DND-41 (cell line): Measurements from ENCODE around the gene HLA-DOA.

Source experiments
- ATAC-seq: fragments of 200-7000 bp; cut with Tn5 transposase; 3 replicates; pipeline ENCODE4 v1.9.1; 2021; ENCODE audit warnings: low read depth; ENCODE audit not compliant: insufficient read depth
- DNase-seq: peaks from one replicate; pipeline ENCODE4 v3.0.0-alpha.2; 2020
- H2AFZ ChIP-seq: 2 replicates; pipeline ENCODE4 v1.6.0; 2012; ENCODE audit warnings: low read depth, low read length
- H3K27ac ChIP-seq: 2 replicates; pipeline ENCODE4 v1.5.1; 2012; ENCODE audit warnings: low read length, inconsistent platforms
- H3K27me3 ChIP-seq: fragments of 200-600 bp; sonication (generic); 2 replicates; pipeline ENCODE4 v1.6.0; 2012; ENCODE audit warnings: low read length, mild to moderate bottlenecking, inconsistent platforms; ENCODE audit not compliant: insufficient read depth, poor library complexity
- H3K36me3 ChIP-seq: 2 replicates; pipeline ENCODE4 v1.5.1; 2012; ENCODE audit warnings: low read length, inconsistent platforms; ENCODE audit not compliant: insufficient read depth
- H3K4me1 ChIP-seq: 2 replicates; pipeline ENCODE4 v1.5.1; 2012; ENCODE audit warnings: mild to moderate bottlenecking, low read length; ENCODE audit not compliant: insufficient read depth
- H3K4me2 ChIP-seq: 2 replicates; pipeline ENCODE4 v1.6.0; 2012; ENCODE audit warnings: mild to moderate bottlenecking, moderate library complexity, low read length, inconsistent platforms; ENCODE audit not compliant: insufficient read depth
- H3K4me3 ChIP-seq, 2 experiments: fragments of 200-600 bp in 1 of 2; shearing (Covaris generic) in 1 of 2; 2 replicates each; pipeline ENCODE4 v1.5.1; 2012 to 2016; ENCODE audit warnings: inconsistent platforms in 2 of 2, low read length in 2 of 2, mild to moderate bottlenecking in 2 of 2, low read depth in 1 of 2, moderate library complexity in 1 of 2
- H3K79me2 ChIP-seq: 2 replicates; pipeline ENCODE4 v1.6.0; 2012; ENCODE audit warnings: low read length, inconsistent platforms; ENCODE audit not compliant: insufficient read depth
- H3K9ac ChIP-seq: 2 replicates; pipeline ENCODE4 v1.6.0; 2012; ENCODE audit warnings: low read depth, mild to moderate bottlenecking, inconsistent platforms, low read length, moderate library complexity
- H3K9me3 ChIP-seq: 2 replicates; pipeline ENCODE4 v1.5.1; 2012; ENCODE audit warnings: low read length, moderate library complexity, mild to moderate bottlenecking, inconsistent platforms; ENCODE audit not compliant: insufficient read depth, severe bottlenecking
- H4K20me1 ChIP-seq: 2 replicates; pipeline ENCODE4 v1.6.0; 2012; ENCODE audit warnings: low read length; ENCODE audit not compliant: insufficient read depth
- CTCF ChIP-seq: IDR thresholded peaks from 2 replicates; pipeline ENCODE4 v1.5.1; 2012; ENCODE audit warnings: borderline replicate concordance, low read length, moderate library complexity, mild to moderate bottlenecking; ENCODE audit not compliant: poor library complexity, severe bottlenecking; ENCODE audit errors: extremely low read depth
- EZH2 ChIP-seq: IDR thresholded peaks from 3 replicates; pipeline ENCODE4 v1.6.1; 2012; ENCODE audit warnings: borderline replicate concordance, low read depth, mild to moderate bottlenecking, moderate library complexity, low read length, inconsistent platforms; ENCODE audit not compliant: severe bottlenecking

HLA-DOA gene

GRCh38 chr6:33010356-33010755 lies 965 bp upstream of the HLA-DOA start:
- ATAC-seq (no peak), DNase-seq (no peak)
- H3K27me3 ChIP-seq = peaks cover 27% of the 10 kb centered on the region
- no peaks in the 10 kb centered on the region for H4K20me1 ChIP-seq
- no peaks in the 10 kb centered on the region for H3K9me3 ChIP-seq
- no peak overlapping the region for H3K4me2 ChIP-seq
- no peak overlapping the region for H2AFZ ChIP-seq
- H3K36me3 ChIP-seq = no peaks in the 10 kb centered on the region
- no peak overlapping the region for H3K4me3 ChIP-seq
- no peaks in the 10 kb centered on the region for H3K4me1 ChIP-seq
- H3K79me2 ChIP-seq = no peaks in the 10 kb centered on the region
- TF ChIP-seq EZH2 (no peak), CTCF (no peak)
- no peak overlapping the region for H3K27ac ChIP-seq
- no peak overlapping the region for H3K9ac ChIP-seq

- H3K27me3 ChIP-seq = peaks cover 29% of the 10 kb centered on the region
- H3K4me1 ChIP-seq = no peaks in the 10 kb centered on the region
- no peak for ATAC-seq
- H2AFZ ChIP-seq = no peak overlapping the region
- H3K36me3 ChIP-seq = no peaks in the 10 kb centered on the region
- no peak for TF ChIP-seq CTCF
- no peak for TF ChIP-seq EZH2
- no peak overlapping the region for H3K27ac ChIP-seq
- H4K20me1 ChIP-seq = no peaks in the 10 kb centered on the region
- H3K4me3 ChIP-seq = no peak overlapping the region
- no peaks in the 10 kb centered on the region for H3K9me3 ChIP-seq
- no peak overlapping the region for H3K9ac ChIP-seq
- H3K4me2 ChIP-seq = no peak overlapping the region
- DNase-seq = no peak
- no peaks in the 10 kb centered on the region for H3K79me2 ChIP-seq
Observed at GRCh38 chr6:33007831-33008400, 1.5 kb downstream of the HLA-DOA start.

- H3K27me3 ChIP-seq = peaks cover 44% of the 10 kb centered on the region
- DNase-seq (no peak), ATAC-seq (no peak)
- H3K36me3 ChIP-seq = no peaks in the 10 kb centered on the region
- no peak overlapping the region for H3K4me3 ChIP-seq
- no peak overlapping the region for H3K4me2 ChIP-seq
- H2AFZ ChIP-seq = no peak overlapping the region
- TF ChIP-seq CTCF (no peak), EZH2 (no peak)
- H3K9ac ChIP-seq = no peak overlapping the region
- H3K79me2 ChIP-seq = no peaks in the 10 kb centered on the region
- peaks cover 3% of the 10 kb centered on the region; the same call in 1 of the 2 replicates for H3K4me1 ChIP-seq
- no peak overlapping the region for H3K27ac ChIP-seq
- 0 out of 2 replicates have a peak, but pooled peaks cover 3% of the 10 kb centered on the region for H4K20me1 ChIP-seq
- no peaks in the 10 kb centered on the region for H3K9me3 ChIP-seq
Observed at GRCh38 chr6:33004940-33005339, 4.5 kb downstream of the HLA-DOA start.

- no peak for TF ChIP-seq EZH2
- no peak for TF ChIP-seq CTCF
Observed at GRCh38 chr6:33001685-33002084, 7.7 kb downstream of the HLA-DOA start.

More at GRCh38 chr6:33001685-33002084, 7.7 kb downstream of the HLA-DOA start:
- H3K79me2 ChIP-seq = no peaks in the 10 kb centered on the region
- no peak overlapping the region for H3K9ac ChIP-seq
- H4K20me1 ChIP-seq = 0 out of 2 replicates have a peak, but pooled peaks cover 3% of the 10 kb centered on the region
- no peaks in the 10 kb centered on the region for H3K9me3 ChIP-seq
- no peaks in the 10 kb centered on the region for H3K36me3 ChIP-seq
- ATAC-seq = no peak
- H2AFZ ChIP-seq = no peak overlapping the region
- no peak overlapping the region for H3K4me2 ChIP-seq
- H3K27ac ChIP-seq = no peak overlapping the region
- H3K4me1 ChIP-seq = peaks cover 3% of the 10 kb centered on the region; the same call in 1 of the 2 replicates
- peaks cover 30% of the 10 kb centered on the region for H3K27me3 ChIP-seq
- no peak for DNase-seq
- H3K4me3 ChIP-seq = no peak overlapping the region
